ENCODE measurements around the gene RGS12.

The RGS12 gene

DNA sequence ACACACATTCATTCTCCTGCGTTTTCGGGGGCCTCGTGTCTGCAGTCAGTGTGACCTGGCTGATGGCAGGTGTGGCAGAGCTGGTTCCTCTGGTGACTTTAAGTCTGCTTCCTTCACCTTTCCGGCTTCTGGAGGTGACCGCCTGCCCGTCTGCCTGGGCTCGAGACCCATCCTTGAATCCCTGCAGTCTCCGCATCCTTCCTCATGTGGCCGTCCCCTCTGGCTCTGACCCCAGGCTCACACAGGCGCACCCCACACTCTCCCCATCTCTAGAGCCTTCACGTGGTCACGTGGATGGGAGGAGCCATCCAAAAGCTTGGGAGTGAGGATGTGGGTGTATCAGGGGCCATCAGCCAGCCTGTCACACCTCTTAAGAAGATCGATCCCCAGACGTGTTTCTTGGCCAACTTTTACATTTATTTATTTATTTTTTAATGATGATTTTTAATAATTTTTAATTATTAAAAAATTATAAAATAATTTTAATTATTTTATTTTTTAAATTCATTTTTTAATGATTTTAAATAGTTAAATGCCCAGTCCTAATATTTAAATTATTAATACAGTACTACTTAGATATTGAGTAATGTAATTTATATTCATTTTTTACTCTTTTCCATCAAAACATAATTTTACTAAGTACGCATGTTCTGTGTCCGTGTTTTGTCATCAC lies 20.9 kb downstream of the RGS12 start:
- DNase-seq: no peak

DNA sequence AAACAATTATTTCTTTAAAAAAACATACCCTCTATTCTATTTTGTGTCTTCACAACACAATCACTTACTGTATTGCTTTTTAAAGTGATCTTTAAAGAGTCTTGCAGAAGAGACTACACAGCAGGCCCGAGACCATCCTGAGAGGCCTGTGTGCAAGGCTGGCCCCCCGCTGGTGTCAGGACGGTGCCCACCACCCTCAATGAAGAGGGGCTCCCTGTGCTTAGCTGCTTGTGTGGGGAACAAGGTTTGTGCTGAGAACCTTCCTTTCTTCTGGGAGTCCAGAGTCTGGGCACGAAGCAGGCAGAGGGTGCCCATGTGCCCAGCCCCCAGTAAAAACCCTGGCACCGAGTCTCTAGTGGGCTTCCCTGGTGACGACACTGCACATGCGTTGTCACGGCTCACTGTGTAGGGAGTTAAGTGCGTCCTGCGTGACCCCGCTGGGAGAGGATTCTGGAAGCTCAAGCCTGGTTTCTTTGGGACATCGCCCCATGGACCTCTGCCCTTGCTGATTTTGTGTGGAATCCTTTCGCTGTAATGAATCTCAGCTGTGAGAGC lies 22.0 kb downstream of the RGS12 start:
- DNase-seq: no peak

DNA sequence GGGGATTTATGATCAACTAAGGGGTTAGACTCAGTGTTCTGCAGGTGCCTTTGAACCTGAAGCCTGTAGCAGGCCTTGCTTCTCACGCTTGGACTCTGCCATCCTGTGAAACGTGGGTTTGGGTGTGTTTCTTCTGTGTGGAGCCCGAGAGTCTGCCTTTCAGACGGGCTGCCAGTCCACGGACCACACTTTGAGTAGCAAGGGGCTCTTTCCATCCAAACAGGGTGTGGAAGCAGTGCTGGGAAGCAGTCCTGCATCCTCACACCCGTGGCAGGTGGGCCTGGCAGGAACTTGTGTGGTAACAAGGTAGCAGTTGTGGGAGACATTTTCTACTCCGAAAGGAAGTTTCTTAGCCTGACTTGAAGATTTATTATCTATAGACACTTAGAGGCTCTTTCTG lies 22.7 kb downstream of the RGS12 start:
- no peak for DNase-seq

DNA sequence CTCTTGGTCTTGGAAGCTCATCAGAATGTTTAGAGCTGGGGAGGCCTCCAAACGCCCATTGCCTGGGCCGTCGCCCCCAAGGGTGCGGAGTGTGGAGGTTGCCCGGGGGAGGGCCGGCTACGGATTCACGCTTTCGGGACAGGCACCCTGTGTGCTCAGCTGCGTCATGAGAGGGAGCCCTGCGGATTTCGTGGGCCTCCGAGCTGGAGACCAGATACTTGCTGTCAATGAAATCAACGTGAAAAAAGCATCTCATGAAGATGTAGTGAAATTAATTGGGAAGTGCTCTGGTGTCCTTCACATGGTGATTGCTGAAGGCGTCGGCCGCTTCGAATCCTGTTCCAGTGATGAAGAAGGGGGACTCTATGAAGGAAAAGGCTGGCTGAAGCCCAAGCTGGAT lies 23.3 kb downstream of the RGS12 start:
- no peak for DNase-seq

DNA sequence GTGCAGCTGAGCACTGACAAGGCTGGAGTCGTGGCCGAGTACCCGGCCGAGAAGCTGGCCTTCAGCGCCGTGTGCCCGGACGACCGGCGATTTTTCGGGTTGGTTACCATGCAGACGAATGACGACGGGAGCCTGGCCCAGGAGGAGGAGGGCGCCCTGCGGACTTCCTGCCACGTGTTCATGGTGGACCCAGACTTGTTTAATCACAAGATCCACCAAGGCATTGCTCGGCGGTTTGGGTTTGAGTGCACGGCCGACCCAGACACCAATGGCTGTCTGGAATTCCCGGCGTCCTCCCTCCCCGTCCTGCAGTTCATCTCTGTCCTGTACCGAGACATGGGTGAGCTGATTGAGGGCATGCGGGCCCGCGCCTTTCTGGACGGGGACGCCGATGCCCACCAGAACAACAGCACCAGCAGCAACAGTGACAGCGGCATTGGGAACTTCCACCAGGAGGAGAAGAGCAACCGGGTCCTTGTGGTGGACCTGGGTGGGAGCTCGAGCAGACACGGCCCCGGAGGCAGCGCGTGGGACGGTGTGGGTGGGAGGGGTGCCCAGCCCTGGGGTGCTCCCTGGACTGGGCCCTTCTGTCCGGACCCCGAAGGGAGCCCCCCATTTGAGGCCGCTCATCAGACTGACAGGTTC lies 24.3 kb downstream of the RGS12 start:
- no peak for DNase-seq

DNA sequence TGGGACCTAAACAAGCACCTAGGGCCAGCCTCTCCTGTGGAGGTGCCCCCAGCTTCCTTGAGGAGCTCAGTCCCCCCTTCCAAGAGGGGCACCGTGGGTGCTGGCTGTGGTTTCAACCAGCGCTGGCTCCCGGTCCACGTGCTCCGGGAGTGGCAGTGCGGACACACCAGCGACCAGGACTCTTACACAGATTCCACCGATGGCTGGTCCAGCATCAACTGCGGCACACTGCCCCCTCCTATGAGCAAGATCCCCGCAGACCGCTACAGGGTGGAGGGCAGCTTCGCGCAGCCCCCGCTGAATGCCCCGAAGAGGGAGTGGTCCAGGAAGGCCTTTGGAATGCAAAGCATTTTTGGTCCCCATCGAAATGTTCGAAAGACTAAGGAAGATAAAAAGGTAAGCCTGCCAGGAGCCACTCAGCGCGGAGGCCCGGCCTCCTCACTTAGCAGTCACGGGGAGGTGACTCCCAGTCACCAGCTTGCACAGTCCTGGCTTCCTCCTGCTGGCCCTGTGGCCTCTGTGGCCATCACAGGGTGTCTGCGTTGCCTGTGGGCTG lies 24.9 kb downstream of the RGS12 start:
- no peak for DNase-seq

DNA sequence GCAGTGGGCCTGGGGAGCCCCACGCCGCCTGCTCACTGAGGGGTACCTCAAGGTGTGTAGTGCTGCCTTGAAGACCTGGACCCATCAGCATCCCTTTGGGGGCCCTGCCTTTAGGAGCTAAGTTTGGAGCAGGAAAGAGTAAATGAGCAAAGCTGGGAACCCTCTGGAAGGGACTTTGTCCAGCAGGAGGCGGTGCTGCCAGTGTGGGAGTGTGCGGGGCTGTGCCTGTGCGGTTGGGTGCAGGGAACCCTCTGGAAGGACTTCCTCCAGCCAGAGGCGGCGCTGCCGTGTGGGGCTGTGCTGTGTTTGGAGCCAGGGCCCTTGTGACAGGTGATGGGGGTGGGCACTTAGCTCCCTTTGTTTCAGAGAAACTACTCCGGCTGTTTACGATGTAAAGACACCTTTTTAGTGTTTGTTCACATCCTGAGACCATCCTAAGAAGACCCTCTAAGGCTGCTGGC lies 25.8 kb downstream of the RGS12 start:
- DNase-seq: peak; percentile 55

DNA sequence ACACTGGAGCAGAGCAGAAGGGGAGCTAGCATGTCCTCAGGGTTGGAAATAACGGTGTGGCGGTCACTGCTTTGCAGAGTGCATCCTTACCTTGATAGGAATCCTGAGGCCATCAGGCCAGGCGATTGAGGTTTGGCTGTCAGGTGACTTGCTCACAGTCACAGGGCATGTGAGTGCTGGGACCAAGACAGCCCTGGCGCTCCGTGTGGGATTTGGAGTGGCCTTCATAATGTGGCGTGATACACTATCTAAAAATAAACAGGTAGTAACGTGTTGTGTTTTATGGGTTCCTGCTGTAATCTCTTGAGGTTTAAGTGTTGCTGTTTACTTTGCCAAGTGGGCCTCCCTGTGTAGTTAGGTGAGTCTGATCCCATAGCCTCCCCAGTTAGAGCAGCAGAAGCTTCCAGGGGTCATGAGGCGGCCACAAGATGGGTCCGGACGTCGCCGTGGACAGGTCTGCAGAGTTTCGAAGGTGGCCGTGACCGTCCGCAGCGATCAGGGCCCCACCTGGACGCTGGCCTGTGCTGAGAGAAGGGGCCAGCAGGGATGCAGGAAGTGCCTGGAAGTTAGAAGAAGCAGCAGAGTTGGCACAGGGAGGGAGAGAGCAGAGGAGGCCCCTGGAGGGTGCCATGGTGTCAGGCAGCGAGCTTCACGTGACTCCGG lies 27.7 kb downstream of the RGS12 start:
- peak; percentile 69 for DNase-seq

DNA sequence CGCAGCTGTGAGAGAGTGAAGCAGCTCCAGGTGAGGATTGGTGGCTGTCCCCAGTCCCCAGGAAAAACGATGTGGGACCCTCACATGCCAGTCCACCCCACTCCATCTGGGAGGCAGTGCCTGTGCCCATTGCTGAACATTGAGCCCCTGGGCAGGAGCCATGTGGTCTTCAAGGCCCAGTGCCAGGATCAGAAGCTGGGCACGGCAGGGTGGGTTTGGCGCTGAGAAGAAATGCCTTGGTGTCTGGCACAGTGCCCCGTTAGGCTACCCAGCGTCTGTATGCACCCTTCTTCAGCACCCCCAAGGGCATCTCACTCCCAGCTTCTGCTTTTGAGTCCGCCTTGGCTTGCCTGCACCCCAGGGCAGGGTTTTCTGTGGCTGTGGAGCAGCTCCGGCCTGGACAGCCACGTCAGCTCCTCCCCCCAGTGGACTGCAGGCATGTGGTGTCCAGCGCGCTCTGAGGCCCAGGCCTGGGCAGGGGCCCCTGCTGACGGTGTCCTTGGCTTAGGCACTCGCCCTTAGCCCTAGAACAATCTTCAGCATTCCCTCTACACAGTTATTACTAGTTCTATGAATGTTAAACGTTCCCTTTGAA lies 28.6 kb downstream of the RGS12 start:
- DNase-seq: no peak

DNA sequence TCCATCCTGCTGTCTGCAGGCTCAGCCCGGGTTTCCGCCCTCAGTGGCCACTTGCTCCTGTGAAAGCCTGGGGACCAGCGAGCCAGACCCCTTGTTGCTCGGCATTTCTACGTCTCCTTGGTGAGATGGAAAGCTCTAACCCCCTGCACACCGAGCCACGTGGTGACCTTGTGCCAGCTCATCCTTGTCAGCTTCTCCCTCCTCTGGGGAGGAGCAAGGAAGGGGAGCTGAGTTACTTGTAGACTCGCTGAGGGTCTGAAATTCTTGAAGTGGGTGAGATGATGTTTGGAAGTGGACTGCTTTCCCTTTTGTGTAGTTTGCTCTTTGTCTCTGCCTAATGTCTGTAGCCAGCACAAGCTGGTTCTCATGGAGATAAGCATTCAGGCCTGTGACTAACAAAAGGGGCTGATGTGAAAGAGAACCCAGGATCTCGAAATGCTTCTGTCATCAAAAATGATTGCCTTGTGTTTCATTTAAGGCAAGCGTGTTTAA lies 29.3 kb downstream of the RGS12 start:
- peak; percentile 58 for DNase-seq

DNA sequence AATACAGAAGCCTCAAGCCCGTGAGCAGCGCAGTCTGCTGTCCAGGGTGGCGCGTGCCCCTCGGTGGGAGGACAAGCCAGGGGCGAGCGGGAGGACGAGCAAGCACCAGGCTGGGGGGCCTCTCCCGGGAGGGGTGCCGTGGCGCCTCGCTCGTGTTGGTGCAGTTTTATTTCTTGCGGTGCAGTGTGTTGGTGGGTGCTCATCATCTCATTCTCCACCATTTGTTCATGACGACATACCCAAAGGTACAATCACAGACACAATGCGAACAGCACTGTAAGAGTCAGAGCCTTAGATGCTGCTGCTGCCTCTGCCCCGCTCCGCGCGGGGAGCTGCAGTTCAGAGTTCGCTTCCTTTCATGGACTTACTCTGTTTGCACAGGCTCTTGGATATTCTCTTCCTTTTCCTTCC lies 30.3 kb downstream of the RGS12 start:
- no peak for DNase-seq

DNA sequence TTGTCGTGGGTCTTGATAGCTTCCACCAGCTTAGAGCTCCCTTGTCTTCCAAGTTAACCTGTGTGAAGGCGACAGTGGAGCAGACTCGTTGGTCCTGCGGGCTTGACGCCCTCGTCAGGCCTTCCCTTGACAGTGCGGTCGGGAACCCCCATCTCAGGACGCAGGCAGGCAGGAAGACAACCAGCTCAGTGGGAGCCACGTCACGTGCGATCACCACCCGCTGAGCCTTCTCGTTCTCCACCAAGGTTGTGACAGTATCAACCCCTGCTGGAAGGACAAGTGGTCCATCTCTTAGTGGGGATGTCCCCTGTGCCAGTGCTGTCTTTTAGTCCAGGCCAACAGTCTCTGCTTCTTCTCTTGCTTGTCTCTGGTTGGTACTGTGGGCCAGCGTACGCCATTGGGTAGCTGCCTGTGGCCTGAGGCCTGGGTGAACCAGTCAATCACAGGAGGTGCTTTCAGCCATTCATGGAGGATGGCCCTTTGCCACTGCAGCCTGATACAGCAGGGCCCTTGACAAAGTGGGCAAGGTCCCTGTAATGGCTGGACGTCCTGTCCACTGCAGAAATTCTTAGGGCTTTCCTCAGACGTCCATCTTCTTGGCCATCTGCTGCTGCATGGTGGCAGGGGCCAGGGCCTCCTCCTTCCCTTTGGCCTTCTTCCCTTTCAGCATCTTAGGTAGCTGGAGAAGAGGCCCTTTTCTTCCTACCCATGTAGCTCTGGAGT lies 31.4 kb downstream of the RGS12 start:
- DNase-seq: no peak

DNA sequence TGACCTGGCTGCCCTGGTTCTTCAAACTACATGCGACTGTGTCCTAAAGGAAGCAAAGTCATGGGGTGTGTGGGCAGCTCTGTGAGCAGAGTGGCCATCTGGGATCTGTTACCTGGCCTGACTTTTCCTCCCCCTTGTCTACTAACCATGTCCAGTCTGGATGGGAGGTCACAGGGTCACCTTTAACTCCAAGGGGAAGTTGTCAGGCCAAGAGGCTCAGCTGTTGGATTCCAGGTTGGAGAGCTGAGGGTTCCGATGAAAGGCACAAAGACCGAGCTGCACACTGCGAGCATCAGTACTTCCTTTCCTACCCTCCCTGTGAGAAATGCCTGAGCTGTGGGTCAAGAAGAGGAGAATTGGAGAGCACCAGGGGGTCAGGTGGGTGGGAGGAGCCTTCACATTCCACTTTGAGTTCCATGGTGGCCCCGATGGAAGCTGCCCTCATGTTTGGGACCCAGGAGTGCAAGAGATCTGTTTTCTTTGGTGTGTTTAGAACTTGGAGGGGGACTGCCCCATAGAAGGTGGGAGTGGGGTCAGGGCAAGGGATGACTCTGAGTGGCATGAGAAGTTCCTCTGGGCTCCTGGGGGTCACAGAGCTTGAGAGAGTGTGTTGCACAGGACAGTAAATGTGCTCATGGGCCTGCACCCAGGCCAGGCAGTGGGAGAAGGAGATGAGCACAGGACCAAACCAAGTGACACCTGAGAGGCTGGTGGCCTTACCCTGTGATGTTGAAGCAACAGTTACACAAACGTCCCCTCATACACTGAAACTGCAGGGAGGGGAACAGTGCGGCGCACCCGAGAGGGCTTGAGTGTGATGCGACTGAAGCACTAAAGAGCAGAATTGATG lies 36.2 kb downstream of the RGS12 start:
- DNase-seq: no peak

DNA sequence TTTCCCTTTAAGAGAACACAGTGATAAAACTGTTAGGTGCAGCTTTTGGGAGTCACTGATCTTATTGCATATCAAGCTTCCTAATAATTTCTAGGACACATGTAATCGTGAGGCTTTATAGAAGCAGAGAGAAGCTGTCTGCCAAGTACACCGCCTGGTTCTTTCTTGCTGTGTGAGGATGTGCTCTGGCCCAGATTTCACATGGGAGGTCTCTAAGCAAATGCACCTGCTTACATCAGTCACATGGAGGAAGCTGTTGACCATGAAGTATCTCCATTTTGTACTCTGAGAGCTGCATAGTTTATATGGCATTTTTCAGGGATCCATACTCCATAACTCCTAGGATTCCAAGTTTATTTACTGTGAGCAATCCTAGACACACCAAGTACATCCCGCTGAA lies 37.1 kb downstream of the RGS12 start:
- DNase-seq: no peak

DNA sequence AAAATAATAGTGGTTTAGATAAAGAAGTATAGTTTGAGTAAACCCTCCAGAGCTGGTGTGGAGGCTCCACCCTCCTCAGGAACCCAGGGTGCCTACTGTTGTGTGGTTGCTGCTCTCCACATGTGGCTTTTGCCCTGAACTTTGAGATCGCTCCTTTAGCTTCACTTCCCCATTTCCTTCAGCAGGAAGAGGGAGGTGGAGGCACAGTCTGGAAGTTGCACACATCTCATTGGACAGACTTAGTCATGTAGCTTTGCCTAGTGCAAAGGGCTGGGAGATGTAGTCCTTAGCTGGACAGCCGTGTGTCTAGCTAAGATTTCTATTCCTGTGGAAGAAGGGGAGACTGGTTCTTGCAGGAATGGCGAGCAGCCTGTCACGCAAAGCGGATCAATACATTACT lies 37.9 kb downstream of the RGS12 start:
- no peak for DNase-seq

DNA sequence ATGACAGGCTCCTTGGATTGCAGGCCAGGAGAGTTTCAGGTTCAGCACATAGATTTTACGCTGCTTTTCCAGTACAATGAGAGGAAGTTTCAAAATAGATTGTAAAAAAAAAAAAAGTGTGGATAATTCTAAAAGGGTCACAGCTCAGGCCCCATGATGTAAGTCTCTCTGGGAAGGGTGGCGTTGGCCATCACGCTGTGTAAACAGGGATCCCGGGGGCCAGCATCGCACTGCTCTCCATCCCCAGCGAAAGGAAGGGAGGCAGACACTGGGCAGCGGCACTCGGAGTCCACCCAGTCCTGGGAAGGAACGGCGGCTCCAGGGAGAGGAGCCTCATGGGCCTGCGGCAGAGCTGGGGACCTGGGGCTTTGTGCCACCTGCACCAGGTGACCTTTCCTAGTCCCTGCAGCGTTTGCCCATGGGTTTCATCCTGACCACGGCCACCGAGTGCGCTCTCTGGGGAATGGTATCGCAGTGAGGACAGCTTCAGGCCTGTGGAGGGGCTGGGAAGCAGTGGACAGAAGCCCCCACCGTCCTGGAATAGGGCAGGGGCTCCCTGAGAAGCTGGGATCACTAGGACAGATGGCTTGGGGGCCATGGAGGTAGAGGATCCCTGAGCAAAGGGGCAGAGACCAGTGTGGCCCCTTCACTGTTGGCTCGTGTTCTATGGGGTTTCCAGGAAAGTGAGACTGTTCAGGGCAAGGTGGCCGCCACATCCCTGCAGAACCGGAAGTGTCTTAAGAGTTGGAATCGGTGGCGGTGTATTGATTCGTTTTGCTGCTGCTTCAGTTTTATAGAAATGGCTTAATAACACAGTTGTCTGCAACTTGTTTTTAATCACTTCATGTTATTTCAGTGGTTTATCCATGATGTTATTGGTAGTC lies 38.9 kb downstream of the RGS12 start:
- DNase-seq: no peak

DNA sequence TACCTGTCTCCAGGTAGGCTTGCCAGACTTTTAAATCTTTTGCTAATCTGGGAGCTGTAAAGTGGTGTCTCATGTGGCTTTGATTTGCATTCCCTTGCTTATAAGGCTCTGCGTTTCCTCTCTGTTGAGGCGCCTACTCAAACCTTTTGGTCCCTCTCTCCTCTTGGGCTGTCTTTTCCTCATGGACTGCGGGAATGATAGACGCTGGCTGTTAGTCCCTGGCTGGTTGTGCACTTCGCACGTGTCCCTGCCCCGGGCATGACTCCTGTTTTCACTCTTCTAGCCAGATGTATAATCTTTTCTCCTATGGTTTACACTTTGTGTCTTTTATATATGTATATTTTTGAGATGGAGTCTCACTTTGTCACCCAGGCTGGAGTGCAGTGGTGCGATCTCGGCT lies 39.7 kb downstream of the RGS12 start:
- DNase-seq: no peak

DNA sequence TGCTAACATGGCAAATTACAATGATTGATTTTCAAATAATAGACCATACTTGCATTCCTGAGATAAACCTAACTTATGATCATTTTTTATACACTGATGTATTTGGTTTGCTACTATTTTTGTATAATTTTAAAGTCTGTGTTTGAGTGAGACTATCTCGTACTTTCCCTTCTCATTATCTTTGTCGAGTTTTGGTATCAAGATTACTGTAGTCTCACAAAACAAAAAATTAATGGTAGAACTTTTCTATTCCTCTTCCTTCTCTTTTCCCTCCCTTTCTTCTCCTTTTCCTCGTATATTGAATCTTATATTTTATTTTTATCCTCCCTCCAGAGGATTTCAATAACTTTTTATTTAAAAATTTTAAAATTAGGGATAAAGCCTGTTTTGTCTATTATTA lies 41.5 kb downstream of the RGS12 start:
- no peak for DNase-seq

DNA sequence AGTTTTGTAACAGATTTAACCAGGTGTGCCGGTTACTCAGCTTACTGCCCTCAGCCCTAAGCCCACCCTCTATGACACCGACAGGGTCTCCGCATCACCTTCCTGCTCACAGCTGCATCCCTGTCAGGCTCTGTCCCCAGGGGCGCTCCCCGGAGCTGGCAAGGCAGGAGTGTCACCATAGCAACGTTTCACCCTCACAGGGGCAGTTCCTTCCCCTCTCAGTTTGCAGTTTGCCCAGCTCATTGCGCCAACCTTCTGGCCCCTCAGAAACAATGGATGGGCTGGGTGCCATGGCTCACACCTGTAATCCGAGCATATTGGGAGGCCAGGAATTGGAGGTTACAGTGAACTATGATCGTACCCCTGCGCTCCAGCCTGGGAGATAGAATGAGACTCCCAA lies 42.6 kb downstream of the RGS12 start:
- peak; percentile 74 for DNase-seq

DNA sequence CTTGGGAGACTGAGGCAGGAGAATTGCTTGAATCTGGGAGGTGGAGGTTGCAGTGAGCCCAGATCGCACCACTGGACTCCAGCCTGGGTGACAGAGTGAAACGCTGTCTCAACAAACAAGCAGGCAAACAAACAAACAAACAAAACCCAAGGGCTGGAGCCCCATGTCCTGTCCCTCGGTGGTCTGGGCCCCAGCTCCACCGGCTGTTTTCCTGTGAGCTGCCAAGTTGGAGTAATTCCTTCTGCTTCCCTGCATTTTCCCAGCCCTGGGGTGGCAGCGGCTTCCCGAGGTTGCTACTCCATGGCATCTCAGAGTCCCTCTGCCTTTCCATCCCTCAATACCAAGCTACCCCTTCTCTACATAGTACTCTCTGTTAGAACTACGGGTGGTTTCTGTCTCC lies 43.2 kb downstream of the RGS12 start:
- no peak for DNase-seq
